ENCODE data around the gene CLOCK.

The CLOCK gene

DNA sequence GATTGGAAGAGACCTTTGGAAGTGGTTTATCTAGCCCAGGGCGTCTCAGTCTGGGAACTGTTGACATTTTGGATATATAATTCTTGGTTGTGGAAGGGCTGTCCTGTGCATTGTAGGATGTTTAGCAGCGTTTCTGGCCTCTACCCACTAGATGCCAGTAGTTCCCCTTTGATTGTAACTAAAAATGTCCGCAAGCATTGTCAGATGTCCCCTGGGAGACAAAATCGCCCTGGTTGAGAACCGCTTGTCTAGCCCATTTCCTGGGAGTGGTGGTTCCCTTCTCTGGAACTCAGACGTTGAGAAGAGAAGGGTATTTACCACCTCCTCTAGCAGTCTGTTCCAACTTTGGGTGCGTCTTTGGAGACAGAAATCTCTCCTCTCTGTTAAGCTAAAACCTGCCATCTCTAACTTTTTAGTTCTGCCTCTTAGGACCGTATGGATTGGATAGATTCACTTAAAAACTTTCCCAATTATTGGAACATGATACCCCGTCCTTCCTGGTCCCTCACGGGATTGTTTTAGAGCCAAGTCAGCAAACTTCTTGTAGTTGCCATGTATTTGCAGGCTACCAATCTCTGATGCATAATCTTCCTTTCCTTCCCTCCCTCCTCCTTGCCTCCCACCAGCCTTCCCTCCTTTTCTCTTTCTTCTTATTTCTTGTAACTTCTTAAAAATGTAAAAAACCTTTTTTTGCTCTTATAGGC lies 137.1 kb downstream of the CLOCK start:
- H3K4me1 ChIP-seq (ENCODE audit: control insufficient read depth in 2 of 2, insufficient read depth in 1 of 2, low read depth in 1 of 2, low read length in 2 of 2): no peaks in the 10 kb centered on the region
- H3K9ac ChIP-seq (ENCODE audit: low read depth, low read length, poor library complexity): no peak overlapping the region
- no peak overlapping the region for H3K4me3 ChIP-seq (ENCODE audit: low read length in 2 of 2)
- no peak overlapping the region for H2AFZ ChIP-seq (ENCODE audit: low read length)
- no peak for DNase-seq (ENCODE audit: low spot score)
- H3K36me3 ChIP-seq (replicated peaks in 1 of 2; ENCODE audit: control insufficient read depth in 2 of 2, insufficient read depth in 2 of 2, low read length in 2 of 2): peaks cover 4 to 92% of the 10 kb centered on the region in 2 donors
- no CpG with 5 or more reads among the region's 10 CpGs for WGBS, 2 donors (ENCODE audit: extremely low coverage in 2 of 2, insufficient read length in 2 of 2, insufficient replicate concordance in 1 of 2)
- no peak overlapping the region for H3K23ac ChIP-seq (ENCODE audit: low read depth, low read length, poor library complexity)
- H3K14ac ChIP-seq (ENCODE audit: low read length): no peak overlapping the region
- H2BK12ac ChIP-seq (ENCODE audit: low read length): no peak overlapping the region
- no peak overlapping the region for H2BK120ac ChIP-seq (ENCODE audit: low read depth, low read length)
- no peak overlapping the region for H3K27ac ChIP-seq (replicated peaks; ENCODE audit: low read length)
- H3K27me3 ChIP-seq (ENCODE audit: control insufficient read depth in 3 of 3, insufficient read depth in 3 of 3, low read depth in 1 of 3, low read length in 3 of 3): no peaks in the 10 kb centered on the region
- no peak overlapping the region for H3K4ac ChIP-seq (ENCODE audit: low read length)
- H3K18ac ChIP-seq (ENCODE audit: low read length): no peak overlapping the region
- H3K9me3 ChIP-seq (replicated peaks in 1 of 2; ENCODE audit: control insufficient read depth in 2 of 2, insufficient read depth in 1 of 2, low read depth in 1 of 2, low read length in 2 of 2): peaks cover 0 to 2% of the 10 kb centered on the region in 2 donors
- H3K4me2 ChIP-seq (ENCODE audit: insufficient read depth, low read length, poor library complexity, severe bottlenecking): no peak overlapping the region
- no peak overlapping the region for H2BK15ac ChIP-seq (ENCODE audit: low read length)
- no peak overlapping the region for H2AK5ac ChIP-seq (ENCODE audit: low read depth, low read length)
- H2BK5ac ChIP-seq (ENCODE audit: low read length): no peak overlapping the region
- H4K91ac ChIP-seq (ENCODE audit: low read depth, low read length, poor library complexity): no peak overlapping the region
- no peaks in the 10 kb centered on the region for H3K79me1 ChIP-seq (ENCODE audit: low read depth, low read length)
- H4K8ac ChIP-seq (ENCODE audit: low read depth, low read length): no peak overlapping the region

DNA sequence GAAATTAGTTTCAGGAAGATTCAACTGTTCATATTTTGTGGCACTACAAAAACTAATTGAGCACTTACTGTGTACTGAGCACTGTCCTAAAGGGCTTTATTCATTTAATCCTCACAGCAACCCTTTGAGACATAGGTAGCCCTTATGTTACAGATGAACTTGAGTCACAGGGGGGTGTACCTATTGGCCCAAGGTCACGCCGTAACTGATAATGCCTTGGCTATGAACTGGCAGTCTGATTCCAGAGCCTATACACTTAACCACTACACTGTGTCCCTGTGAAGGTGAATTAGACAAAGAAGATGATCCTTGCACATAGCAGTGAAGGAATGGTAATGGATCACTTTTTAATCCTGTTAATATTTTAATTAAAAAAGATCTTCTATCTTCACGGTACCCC lies 138.9 kb downstream of the CLOCK start:
- H3K4me3 ChIP-seq (ENCODE audit: low read length in 2 of 2): no peak overlapping the region
- H3K36me3 ChIP-seq (replicated peaks in 1 of 2; ENCODE audit: control insufficient read depth in 2 of 2, insufficient read depth in 2 of 2, low read length in 2 of 2): peaks cover 6 to 92% of the 10 kb centered on the region in 2 donors
- H3K79me1 ChIP-seq (ENCODE audit: low read depth, low read length): peaks cover 2% of the 10 kb centered on the region
- no peak for DNase-seq (ENCODE audit: low spot score)
- H3K9ac ChIP-seq (ENCODE audit: low read depth, low read length, poor library complexity): no peak overlapping the region
- H3K18ac ChIP-seq (ENCODE audit: low read length): no peak overlapping the region
- H3K27me3 ChIP-seq (ENCODE audit: control insufficient read depth in 3 of 3, insufficient read depth in 3 of 3, low read depth in 1 of 3, low read length in 3 of 3): no peaks in the 10 kb centered on the region
- H4K91ac ChIP-seq (ENCODE audit: low read depth, low read length, poor library complexity): no peak overlapping the region
- H3K27ac ChIP-seq (replicated peaks; ENCODE audit: low read length): no peak overlapping the region
- H3K4me1 ChIP-seq (ENCODE audit: control insufficient read depth in 2 of 2, insufficient read depth in 1 of 2, low read depth in 1 of 2, low read length in 2 of 2): no peaks in the 10 kb centered on the region
- no peak overlapping the region for H4K8ac ChIP-seq (ENCODE audit: low read depth, low read length)
- no peak overlapping the region for H2BK12ac ChIP-seq (ENCODE audit: low read length)
- no peak overlapping the region for H2AK5ac ChIP-seq (ENCODE audit: low read depth, low read length)
- no peak overlapping the region for H3K14ac ChIP-seq (ENCODE audit: low read length)
- H3K4me2 ChIP-seq (ENCODE audit: insufficient read depth, low read length, poor library complexity, severe bottlenecking): no peak overlapping the region
- whole genome bisulfite sequencing, 2 donors (ENCODE audit: extremely low coverage in 2 of 2, insufficient read length in 2 of 2, insufficient replicate concordance in 1 of 2): no CpG with 5 or more reads among the region's 3 CpGs
- no peak overlapping the region for H2BK15ac ChIP-seq (ENCODE audit: low read length)
- no peak overlapping the region for H2AFZ ChIP-seq (ENCODE audit: low read length)
- H3K9me3 ChIP-seq (replicated peaks in 1 of 2; ENCODE audit: control insufficient read depth in 2 of 2, insufficient read depth in 1 of 2, low read depth in 1 of 2, low read length in 2 of 2): peaks cover 0 to 2% of the 10 kb centered on the region in 2 donors
- no peak overlapping the region for H3K4ac ChIP-seq (ENCODE audit: low read length)
- H2BK5ac ChIP-seq (ENCODE audit: low read length): no peak overlapping the region
- no peak overlapping the region for H2BK120ac ChIP-seq (ENCODE audit: low read depth, low read length)
- no peak overlapping the region for H3K23ac ChIP-seq (ENCODE audit: low read depth, low read length, poor library complexity)

DNA sequence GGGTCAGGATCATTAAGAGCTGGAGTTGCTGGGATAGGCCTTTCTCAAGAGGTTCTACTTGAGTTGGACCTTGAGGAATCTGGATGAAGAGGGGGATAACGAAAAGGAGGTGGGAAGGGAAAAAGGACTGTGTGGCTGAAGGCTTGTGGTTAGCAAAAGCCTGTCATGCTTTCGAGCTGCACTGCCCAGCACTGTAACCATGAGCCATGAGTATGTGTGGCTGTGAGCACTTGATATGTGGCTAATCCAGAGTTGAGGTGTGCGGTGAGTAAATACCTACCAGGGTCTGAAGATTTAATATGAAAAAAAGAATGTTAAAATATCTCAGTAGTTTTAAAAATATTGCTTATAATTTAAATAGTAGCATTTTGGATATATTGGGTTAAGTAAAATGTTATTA lies 139.6 kb downstream of the CLOCK start:
- H3K27ac ChIP-seq (replicated peaks; ENCODE audit: low read length): no peak overlapping the region
- no peak for DNase-seq (ENCODE audit: low spot score)
- WGBS, 2 donors (ENCODE audit: extremely low coverage in 2 of 2, insufficient read length in 2 of 2, insufficient replicate concordance in 1 of 2): no CpG with 5 or more reads among the region's 3 CpGs
- H2AK5ac ChIP-seq (ENCODE audit: low read depth, low read length): no peak overlapping the region
- H3K9me3 ChIP-seq (replicated peaks in 1 of 2; ENCODE audit: control insufficient read depth in 2 of 2, insufficient read depth in 1 of 2, low read depth in 1 of 2, low read length in 2 of 2): peaks cover 0 to 2% of the 10 kb centered on the region in 2 donors
- no peak overlapping the region for H3K4me2 ChIP-seq (ENCODE audit: insufficient read depth, low read length, poor library complexity, severe bottlenecking)
- no peaks in the 10 kb centered on the region for H3K27me3 ChIP-seq (ENCODE audit: control insufficient read depth in 3 of 3, insufficient read depth in 3 of 3, low read depth in 1 of 3, low read length in 3 of 3)
- peaks cover 3% of the 10 kb centered on the region for H3K79me1 ChIP-seq (ENCODE audit: low read depth, low read length)
- H3K4me3 ChIP-seq (ENCODE audit: low read length in 2 of 2): no peak overlapping the region
- H2BK12ac ChIP-seq (ENCODE audit: low read length): no peak overlapping the region
- H4K91ac ChIP-seq (ENCODE audit: low read depth, low read length, poor library complexity): no peak overlapping the region
- no peak overlapping the region for H4K8ac ChIP-seq (ENCODE audit: low read depth, low read length)
- H3K4me1 ChIP-seq (ENCODE audit: control insufficient read depth in 2 of 2, insufficient read depth in 1 of 2, low read depth in 1 of 2, low read length in 2 of 2): no peaks in the 10 kb centered on the region
- H2AFZ ChIP-seq (ENCODE audit: low read length): no peak overlapping the region
- H3K9ac ChIP-seq (ENCODE audit: low read depth, low read length, poor library complexity): no peak overlapping the region
- no peak overlapping the region for H2BK15ac ChIP-seq (ENCODE audit: low read length)
- H3K4ac ChIP-seq (ENCODE audit: low read length): no peak overlapping the region
- no peak overlapping the region for H3K14ac ChIP-seq (ENCODE audit: low read length)
- H3K36me3 ChIP-seq (replicated peaks in 1 of 2; ENCODE audit: control insufficient read depth in 2 of 2, insufficient read depth in 2 of 2, low read length in 2 of 2): peaks cover 6 to 90% of the 10 kb centered on the region in 2 donors
- H2BK120ac ChIP-seq (ENCODE audit: low read depth, low read length): no peak overlapping the region
- no peak overlapping the region for H2BK5ac ChIP-seq (ENCODE audit: low read length)
- H3K23ac ChIP-seq (ENCODE audit: low read depth, low read length, poor library complexity): no peak overlapping the region
- no peak overlapping the region for H3K18ac ChIP-seq (ENCODE audit: low read length)

GRCh38 chr4:55406545-55406944 lies 140.2 kb downstream of the CLOCK start:
- no peak overlapping the region for H3K27ac ChIP-seq (replicated peaks; ENCODE audit: low read length)
- peaks cover 4 to 86% of the 10 kb centered on the region in 2 donors for H3K36me3 ChIP-seq (replicated peaks in 1 of 2; ENCODE audit: control insufficient read depth in 2 of 2, insufficient read depth in 2 of 2, low read length in 2 of 2)
- no peaks in the 10 kb centered on the region for H3K27me3 ChIP-seq (ENCODE audit: control insufficient read depth in 3 of 3, insufficient read depth in 3 of 3, low read depth in 1 of 3, low read length in 3 of 3)

More at GRCh38 chr4:55406545-55406944, 140.2 kb downstream of the CLOCK start:
- no peak overlapping the region for H3K23ac ChIP-seq (ENCODE audit: low read depth, low read length, poor library complexity)
- H3K9ac ChIP-seq (ENCODE audit: low read depth, low read length, poor library complexity): no peak overlapping the region
- no peak overlapping the region for H3K4ac ChIP-seq (ENCODE audit: low read length)
- no peak overlapping the region for H2BK12ac ChIP-seq (ENCODE audit: low read length)
- no peak for DNase-seq (ENCODE audit: low spot score)
- no peak overlapping the region for H4K8ac ChIP-seq (ENCODE audit: low read depth, low read length)
- H2BK15ac ChIP-seq (ENCODE audit: low read length): no peak overlapping the region
- peaks cover 3% of the 10 kb centered on the region for H3K79me1 ChIP-seq (ENCODE audit: low read depth, low read length)
- no peak overlapping the region for H3K14ac ChIP-seq (ENCODE audit: low read length)
- no peak overlapping the region for H2AK5ac ChIP-seq (ENCODE audit: low read depth, low read length)
- no peak overlapping the region for H2BK120ac ChIP-seq (ENCODE audit: low read depth, low read length)
- no peak overlapping the region for H2AFZ ChIP-seq (ENCODE audit: low read length)
- H3K4me3 ChIP-seq (ENCODE audit: low read length in 2 of 2): no peak overlapping the region
- no peak overlapping the region for H4K91ac ChIP-seq (ENCODE audit: low read depth, low read length, poor library complexity)
- no peak overlapping the region for H3K4me2 ChIP-seq (ENCODE audit: insufficient read depth, low read length, poor library complexity, severe bottlenecking)
- no peaks in the 10 kb centered on the region for H3K4me1 ChIP-seq (ENCODE audit: control insufficient read depth in 2 of 2, insufficient read depth in 1 of 2, low read depth in 1 of 2, low read length in 2 of 2)
- no peak overlapping the region for H2BK5ac ChIP-seq (ENCODE audit: low read length)
- H3K9me3 ChIP-seq (replicated peaks in 1 of 2; ENCODE audit: control insufficient read depth in 2 of 2, insufficient read depth in 1 of 2, low read depth in 1 of 2, low read length in 2 of 2): peaks cover 0 to 2% of the 10 kb centered on the region in 2 donors
- WGBS, 2 donors (ENCODE audit: extremely low coverage in 2 of 2, insufficient read length in 2 of 2, insufficient replicate concordance in 1 of 2): no CpG with 5 or more reads among the region's 2 CpGs
- no peak overlapping the region for H3K18ac ChIP-seq (ENCODE audit: low read length)
